GM18520 (cell line): ENCODE measurements around the gene CCDC157.

ENCODE experiments used
- ATAC-seq: cut with Tn5 transposase; IDR thresholded peaks from one replicate; pipeline ENCODE4 v1.9.1; 2021; ENCODE audit not compliant: unreplicated experiment

The CCDC157 gene

DNA sequence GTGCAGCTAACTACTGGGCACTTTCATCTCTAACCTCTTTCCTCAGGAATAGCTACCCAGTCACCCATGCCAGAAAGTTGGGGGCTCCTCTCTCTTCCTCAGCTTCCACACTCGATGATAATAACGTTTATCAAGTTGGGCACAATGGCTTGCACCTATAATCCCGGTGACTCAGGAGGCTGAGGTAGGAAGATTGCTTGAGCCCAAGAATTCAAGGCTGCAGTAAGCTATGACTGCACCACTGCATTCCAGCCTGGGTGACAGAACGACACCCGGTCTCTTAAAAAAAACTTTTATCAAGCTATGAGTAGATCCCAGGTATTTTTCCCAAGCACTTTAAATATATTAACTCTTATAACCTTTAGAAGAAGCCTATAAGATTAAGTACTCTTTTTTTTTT is 2.2 kb upstream of the CCDC157 start:
- ATAC-seq: no peak

DNA sequence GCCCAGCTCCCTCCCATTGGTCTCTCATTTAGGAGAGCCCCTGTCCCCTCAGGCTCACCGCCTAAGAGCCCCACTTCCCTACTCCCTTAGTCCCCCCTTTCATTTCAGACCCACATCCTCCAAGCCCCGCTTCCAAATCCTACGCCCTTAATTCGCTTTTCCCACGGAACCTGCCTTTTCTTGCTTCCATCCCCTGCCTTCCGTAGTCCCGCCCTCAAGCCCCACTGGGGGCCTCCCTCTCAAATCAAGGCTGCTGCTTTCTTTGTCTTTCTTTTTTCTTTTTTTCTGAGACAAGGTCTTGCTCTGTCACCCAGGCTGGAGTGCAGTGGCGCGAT is 396 bp downstream of the CCDC157 start:
- ATAC-seq: no peak

DNA sequence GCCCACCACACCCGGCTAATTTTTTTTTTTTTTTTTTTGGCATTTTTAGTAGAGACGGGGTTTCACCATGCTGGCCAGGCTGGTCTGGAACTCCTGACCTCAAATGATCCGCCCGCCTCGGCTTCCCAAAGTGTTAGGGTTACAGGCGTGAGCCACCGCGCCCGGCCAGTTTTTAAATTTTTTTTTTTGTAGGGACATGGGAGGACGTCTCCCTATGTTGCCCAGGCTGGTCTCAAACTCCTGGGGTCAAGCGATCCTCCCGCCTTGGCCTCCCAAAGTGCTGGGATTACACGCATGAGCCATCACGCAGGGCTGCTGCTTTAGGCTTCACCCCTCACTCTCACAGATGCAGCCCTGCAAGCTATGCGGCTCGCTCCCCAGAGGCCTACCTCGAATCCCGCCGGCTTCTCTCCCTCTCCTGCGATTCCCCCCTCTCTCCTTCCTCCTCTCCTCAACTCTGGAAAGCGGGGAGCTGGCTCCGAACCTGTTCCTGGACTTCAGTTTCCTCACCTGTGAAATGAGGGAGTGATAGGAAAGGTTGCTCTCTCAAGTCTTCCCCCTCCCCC is 926 bp downstream of the CCDC157 start:
- ATAC-seq: no peak

DNA sequence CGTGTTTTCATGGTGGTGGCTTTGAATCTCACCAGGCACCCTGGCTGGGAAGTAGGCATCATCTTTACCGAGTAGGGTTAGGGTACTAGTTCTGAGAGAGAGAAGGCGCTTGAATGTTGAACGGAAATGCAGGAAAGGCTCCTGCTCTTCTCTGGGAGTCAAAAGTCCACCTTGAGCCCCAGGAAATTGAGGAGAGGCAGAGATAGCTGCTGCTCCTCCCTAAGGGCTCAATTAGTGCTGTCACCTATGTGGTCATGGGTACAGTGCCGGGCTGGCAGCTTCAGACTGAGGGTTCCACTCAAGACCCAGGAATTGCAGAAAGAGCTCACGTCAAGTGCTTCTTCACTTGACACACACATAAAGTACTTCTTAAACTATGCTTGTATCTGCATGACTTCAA is 1.7 kb downstream of the CCDC157 start:
- no peak for ATAC-seq

DNA sequence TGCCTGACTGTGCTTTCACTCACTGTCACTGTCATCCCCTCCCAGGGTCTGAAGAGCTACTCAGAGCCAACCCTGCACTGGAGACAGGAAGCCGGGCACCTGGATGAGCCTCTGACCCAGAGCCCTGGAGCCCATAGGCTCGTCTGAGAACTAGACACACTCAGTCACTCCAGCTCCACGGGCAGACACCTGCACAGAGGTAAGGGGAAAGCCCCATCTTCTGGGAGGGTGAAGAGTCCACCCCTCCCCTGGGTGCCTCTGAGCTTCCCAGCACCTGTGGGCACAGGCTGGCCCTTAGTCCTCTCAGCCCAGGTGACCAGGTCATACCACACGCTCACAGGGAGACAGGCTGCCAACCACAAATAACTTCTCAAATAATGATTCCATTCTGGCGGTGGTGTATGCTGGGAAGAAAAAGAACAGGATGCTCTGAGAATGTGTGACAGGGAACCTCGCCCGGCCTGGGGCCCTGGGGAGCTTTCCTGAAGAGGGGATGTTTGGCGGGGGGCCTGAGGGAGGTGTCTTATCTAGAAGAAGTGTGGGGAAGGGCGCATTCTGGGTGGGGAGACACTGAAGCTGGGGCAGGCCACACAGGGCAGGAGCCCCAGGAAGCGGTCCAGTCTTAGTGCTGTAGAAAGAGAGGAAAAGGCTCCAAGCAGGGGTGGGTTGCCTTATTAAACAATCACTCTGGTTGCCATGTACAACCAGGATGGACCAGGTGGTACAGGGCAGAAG is 5.3 kb downstream of the CCDC157 start:
- no peak for ATAC-seq

DNA sequence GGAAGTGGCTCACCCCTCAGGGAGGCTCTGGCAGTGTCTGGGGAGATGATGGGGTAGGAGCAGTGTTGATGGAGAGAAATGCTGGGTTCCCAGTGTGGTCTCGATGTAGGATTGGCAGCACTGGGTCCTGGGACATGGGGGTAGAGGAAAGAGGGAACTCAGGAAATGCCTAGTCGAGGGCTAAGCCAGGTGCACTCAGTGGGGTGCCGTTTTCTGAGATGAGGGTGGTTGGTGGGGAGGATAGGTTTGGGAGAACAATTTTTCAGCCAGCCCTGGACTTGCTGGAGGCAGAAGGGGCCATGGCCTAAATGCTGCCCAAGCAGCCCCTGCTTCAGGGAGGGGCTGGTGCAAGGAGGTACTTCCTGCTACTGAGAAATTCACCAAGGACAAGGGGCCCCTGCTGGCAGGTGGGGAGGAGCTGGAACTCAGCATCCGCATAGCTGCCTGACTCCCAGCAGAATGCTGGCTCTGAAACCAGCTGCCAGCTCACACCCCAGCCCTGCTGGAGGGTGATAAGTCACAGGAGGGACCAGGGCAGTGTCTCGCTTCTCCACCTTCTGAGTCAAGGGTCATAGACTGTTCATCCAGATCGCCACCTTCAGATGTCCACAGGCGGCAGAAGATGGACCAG is 6.0 kb downstream of the CCDC157 start:
- no peak for ATAC-seq

DNA sequence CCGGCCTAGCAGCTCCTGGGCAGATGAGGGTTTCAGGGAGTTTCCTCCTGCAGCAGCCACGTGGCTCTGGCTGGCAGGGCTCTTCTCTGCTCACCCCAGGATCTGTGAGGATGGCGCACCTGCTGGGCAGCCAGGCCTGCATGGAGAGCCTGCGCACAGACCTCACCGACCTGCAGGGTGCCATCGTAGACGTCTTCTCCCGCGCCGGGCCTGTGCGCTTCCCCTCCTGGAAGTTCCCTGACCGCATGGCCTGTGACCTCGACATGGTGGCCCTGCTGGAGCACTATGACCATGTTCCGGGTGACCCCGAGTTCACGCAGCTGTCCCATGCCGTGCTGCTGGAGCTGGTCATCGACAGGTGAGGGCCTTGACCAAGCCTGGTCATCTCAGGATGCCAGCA is 9.1 kb downstream of the CCDC157 start:
- no peak for ATAC-seq

DNA sequence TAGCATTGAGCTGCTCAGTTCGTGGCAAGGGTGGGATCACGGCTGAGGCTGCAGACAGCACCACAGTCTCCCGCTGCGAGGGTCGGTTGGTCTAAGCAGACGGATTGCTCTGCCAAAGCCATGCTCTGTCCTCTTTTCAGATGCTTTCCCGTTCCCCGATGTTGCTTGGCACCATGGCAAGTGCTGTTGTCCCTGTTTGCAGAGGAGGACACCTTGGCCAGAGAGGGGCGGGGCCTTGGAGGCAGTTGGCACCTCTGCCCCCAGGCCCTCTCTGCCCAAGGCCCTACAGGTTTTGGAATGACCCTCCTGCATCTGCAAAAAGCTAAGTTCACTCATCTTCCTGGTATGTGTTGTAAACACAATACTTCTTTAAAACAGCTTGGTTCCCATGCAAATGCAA is 11.6 kb downstream of the CCDC157 start:
- no peak for ATAC-seq

DNA sequence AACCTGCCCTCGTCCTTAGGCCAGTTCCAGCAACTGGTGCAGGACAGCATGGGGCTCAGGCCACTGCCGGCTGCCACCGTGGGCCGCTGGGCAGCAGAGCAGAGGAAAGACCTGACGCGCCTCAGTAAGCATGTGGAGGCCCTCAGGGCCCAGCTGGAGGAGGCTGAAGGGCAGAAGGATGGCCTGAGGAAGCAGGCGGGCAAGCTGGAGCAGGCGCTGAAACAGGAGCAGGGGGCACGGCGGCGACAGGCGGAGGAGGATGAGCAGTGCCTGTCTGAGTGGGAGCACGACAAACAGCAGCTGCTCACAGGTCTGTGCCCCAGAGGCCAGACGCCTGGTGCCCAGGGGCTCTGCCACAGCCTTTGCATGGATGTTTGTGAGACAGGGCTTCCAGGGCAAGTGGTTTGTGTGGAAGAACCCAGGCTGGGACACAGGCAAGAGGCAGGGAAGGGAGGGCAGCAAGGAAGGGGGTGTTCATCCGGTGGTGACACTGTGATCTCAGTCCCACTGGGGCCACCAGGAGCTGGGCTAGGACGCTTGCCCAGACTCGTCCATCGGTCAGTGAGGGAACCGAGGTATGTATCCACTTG is 13.9 kb downstream of the CCDC157 start:
- ATAC-seq: no peak

DNA sequence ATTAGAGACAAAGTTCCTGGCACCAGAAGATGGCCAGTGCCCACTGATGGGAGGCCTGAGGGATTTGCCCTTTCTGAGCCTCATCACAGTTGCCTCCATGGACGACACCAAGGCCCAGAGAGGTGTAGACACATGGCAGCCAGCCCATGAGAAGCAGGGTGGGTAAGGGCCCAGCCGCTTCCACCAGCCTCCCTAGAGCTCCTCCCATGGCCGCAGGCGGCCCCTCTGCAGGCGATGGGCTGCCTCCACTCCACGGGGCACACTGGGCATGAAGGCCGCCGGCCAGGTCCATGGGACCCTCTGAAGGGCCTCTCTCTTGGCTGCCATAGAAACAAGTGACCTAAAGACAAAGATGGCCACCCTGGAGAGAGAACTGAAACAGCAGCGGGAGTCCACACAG is 14.5 kb downstream of the CCDC157 start:
- ATAC-seq: no peak

DNA sequence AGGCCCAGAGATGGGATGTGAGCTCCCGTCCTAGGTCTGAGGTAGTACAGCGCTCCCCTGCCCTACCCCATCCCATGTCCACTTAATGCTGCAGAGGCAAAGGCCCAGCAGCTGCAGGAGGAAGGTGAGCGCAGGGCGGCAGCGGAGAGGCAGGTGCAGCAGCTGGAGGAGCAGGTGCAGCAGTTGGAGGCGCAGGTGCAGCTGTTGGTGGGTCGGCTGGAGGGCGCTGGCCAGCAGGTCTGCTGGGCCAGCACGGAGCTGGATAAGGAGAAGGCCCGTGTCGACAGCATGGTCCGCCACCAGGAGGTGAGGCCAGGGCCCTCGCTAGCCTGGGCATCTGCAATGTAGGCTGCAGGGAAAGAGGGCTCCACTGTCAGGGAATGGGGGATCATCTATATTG is 15.2 kb downstream of the CCDC157 start:
- no peak for ATAC-seq

DNA sequence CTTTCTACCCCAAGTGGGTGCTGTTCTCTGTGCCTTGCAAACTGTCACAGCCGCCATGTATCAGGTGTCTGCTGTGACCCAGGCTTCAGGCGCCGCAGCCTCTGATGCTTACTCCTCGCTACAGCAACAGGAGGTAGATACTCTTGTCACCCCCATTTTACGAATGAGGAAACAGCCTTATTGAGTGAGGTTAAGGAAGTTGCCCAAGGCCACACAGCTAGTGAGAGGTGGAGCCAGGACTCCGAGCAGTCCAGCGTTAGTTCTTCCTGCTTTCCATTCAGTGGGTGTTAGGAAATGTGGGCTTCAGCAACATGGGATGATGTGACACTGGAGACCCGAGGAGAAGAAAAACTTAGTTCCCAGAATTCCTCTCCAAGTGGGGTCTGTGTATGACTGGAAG is 16.1 kb downstream of the CCDC157 start:
- ATAC-seq: no peak

DNA sequence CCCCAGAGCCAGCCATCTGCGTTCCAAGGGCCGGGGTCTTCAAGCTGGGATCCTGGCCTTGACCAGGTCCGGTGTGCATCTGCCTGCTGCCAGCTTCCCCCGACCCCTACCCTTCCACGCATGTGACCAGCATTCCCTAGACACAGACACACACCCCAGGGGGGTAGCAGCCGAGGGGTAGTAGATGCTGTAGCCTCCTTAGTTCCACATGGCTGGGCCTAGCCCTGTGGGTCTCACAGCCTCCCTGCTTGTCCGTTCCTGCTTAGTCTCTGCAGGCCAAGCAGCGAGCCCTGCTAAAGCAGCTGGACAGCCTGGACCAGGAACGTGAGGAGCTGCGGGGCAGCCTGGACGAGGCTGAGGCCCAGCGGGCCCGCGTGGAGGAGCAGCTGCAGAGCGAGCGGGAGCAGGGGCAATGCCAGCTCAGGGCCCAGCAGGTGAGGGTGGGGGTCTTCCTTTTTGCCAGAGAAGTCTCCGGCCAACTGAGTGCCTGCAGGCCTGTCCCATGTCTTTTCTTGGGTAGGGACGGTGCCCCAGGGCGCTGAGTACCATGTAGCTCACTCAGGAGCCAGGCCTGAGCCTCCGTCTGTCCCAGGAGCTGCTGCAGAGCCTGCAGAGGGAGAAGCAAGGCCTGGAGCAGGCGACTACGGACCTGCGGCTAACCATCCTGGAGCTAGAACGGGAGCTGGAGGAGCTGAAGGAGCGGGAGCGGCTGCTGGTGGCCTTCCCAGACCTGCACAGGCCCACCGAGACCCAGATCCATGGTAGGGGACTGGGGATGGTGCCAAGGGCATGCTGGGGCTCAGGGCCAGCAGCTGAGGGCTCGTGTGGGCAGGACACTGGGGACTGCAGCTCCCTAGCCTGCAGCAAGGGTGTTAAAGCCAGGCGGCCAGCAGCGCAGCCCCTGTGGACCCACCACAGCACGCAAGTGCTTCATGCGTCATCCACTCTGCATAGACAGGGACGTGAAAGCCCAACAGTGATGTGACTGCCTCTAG is 16.8 kb downstream of the CCDC157 start:
- ATAC-seq: no peak

DNA sequence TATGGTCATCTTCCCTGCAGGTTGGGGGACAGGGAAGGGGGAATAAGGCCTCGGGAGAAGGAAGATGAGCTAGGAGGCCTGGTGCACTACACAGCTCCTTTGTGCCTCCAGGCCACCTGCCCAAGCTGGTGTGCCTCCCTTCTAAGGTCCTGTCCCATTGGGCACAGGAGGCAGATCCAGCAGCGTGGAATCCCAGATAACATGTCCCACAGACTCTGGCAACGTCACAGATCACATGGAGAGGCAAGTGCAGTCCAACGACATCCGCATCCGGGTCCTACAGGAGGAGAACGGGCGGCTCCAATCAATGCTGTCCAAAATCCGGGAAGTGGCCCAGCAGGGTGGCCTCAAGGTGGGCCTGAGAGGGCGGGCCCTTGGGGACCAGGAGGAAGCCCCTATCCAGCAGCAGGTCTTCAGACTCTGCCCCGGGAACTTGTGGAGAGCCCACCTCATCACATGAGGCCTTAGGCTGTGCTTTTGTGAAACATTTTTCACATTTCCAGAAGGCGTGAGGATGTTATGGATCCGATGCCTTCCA is 18.6 kb downstream of the CCDC157 start:
- ATAC-seq: no peak

DNA sequence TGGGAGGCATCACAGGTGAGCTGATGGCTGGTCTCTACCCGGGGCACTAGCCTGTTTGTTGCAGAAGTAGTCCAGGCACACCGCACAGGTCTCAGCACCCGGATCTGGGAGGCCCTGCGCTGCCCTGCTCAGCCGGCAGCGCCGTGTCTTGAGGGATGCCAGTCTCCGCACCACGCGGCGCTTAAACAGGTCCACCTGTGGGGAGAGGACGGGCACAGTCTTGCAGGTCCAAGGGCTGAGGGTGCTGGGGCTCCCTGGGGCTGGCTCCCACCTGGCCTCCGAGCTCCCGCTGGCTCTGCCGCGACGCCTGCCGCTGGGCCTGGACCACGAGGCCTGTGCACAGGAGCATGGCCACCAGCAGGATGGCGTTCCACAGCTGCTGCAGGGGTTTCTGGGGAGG is 23.2 kb downstream of the CCDC157 start:
- ATAC-seq: no peak

DNA sequence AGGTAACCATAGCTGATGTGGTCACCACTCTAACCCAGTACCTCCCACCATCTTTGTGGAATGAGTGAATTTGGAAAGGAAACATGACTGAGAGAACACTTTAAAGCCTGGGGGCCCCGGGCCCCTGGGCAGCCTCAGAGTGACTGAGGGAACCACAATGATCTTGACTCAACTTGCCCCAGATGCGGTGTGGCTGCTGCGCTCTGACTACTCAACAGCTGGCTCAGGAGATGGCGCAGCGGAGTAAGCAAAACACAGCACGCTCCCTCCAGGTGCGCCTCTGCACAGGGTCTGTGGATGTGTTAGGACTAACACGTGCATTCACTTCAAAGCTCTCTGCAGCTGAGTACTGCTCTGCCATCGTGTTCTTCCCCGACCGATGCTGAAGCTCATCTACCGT is 24.5 kb downstream of the CCDC157 start:
- no peak for ATAC-seq

DNA sequence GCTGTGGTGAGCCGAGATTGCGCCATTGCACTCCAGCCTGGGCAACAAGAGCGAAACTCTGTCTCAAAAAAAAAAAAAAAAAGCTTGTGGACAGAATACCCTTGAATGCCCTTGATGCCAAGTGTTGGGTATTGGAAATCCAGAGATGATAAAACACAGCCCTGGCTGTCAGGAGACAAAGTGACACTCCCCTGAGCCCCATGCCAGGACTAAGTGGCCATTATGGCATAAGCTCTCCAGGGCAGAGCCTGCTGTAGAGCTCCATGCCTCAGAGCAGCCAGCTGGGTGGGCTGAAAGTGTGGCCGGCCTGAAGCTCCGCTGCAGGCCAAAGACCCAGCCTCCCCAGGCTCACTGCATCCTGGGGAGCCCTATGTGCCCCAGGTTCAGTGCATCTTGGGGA is 25.5 kb downstream of the CCDC157 start:
- no peak for ATAC-seq

DNA sequence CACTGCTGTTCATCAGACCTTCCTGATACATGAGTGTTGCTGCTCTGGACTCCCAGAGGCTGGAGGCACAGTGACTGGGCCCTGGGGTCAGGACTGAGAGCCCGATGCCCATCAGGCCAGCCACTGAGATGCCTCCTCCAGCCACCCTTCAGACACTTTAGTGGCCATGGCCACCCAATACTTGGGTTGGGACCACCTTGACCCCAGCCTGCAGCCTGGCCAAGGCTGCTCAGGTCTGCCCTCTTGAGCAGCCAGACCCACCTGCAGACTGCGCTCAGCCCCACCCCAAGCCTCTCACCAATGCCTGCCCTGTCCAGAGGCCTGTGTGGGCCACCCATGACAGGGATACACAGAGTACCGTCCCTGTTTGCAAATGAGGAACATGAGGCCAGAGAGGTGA is 26.3 kb downstream of the CCDC157 start:
- ATAC-seq: no peak

DNA sequence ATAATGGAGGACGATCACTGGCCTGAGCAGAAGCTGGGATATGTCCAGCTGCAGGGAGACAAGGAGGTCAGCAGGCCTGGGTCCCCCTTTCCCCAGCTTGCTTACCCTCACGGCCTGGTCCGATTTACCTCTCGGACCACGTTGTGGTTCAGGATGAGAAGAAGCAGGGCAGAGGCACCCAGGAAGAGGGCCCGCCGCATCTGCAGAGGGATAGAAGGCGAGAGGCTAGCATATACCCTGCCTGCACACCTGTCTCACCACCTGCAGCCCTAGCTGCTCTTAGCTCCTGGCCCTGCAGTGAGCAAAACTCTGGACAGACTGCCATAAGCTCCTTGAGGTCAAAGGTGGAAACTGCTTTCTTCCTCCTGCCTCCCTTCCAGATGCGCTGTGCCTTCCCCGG is 29.1 kb downstream of the CCDC157 start:
- ATAC-seq: no peak

DNA sequence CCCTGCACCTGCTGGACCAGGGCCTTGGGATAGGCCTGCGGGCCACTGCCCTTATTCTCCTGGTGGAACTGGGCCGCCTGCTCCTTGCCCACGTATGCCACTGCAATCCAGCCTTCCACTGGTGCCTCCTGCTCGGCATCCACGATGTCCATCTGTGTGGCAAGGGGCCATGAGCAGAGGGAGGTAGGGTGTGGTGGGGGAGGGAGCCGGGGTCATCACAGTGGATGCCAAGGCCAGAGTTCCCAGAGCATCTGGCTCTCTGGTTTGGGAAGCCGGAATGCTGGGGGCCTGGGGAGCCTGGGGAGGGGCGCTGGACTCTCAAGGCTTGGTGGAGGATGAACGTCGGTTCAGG is 29.8 kb downstream of the CCDC157 start:
- no peak for ATAC-seq
